B cell (primary cell): ENCODE measurements around the gene DBP. TPM values are rescaled to one million over a fixed set of nuclear protein-coding genes. Genes with fewer than 3 reads are reported as not detected.

Source experiments
- ATAC-seq: fragments of 200-7000 bp; cut with Tn5 transposase; one replicate; pipeline ENCODE4 v1.10.0; 2021; ENCODE audit warnings: low read depth, mild to moderate bottlenecking, moderate number of reproducible peaks, moderate library complexity
- CTCF ChIA-PET: fragments of 350-600 bp; sonication (Branson Sonifier 250); formaldehyde crosslinking; loops from one replicate; lab custom pipeline; 2021; ENCODE audit warnings: antibody characterized with exemption, inconsistent platforms; lab: Charles Lee
- POLR2A ChIA-PET: fragments of 350-600 bp; sonication (Branson Sonifier 250); formaldehyde crosslinking; loops from one replicate; lab custom pipeline; 2021; ENCODE audit warnings: antibody characterized with exemption; lab: Charles Lee
- DNase-seq: peaks from one replicate; pipeline ENCODE4 v3.0.0; 2013
- H2AFZ ChIP-seq: 2 replicates; pipeline ENCODE4 v1.6.1; 2012; ENCODE audit warnings: mild to moderate bottlenecking, low read depth, low read length; ENCODE audit not compliant: insufficient read depth, poor library complexity, severe bottlenecking
- H3K27ac ChIP-seq, 2 donors: 1 replicate in 1 of 2; 2 replicates in 1 of 2; pipeline ENCODE4 v1.5.1; 2012 to 2013; ENCODE audit warnings: low read length in 2 of 2, mild to moderate bottlenecking in 2 of 2, moderate library complexity in 1 of 2
- H3K27me3 ChIP-seq, 4 experiments: fragments of 200-600 bp in 1 of 4; sonication (generic) in 1 of 4; replicated peaks in 1 of 4; 1 replicate in 2 of 4; 2 replicates in 2 of 4; pipeline versions ENCODE4 v1.6.1 to v1.7.0; 2013 to 2016; ENCODE audit warnings: low read length in 3 of 4, mild to moderate bottlenecking in 2 of 4, mixed read lengths in 1 of 4, moderate library complexity in 1 of 4; ENCODE audit not compliant: insufficient read depth in 4 of 4, control insufficient read depth in 3 of 4; ENCODE audit errors: control extremely low read depth in 1 of 4
- H3K36me3 ChIP-seq, 2 experiments: replicated peaks in 1 of 2; 1 replicate in 1 of 2; 2 replicates in 1 of 2; pipeline versions ENCODE4 v1.6.1 to v1.7.1; 2013; ENCODE audit warnings: low read length in 1 of 2; ENCODE audit not compliant: insufficient read depth in 2 of 2, control insufficient read depth in 1 of 2; ENCODE audit errors: control extremely low read depth in 1 of 2, extremely low read depth in 1 of 2
- H3K4me1 ChIP-seq, 2 donors: fragments of 200-600 bp in 1 of 2; sonication (generic) in 1 of 2; 1 replicate in 1 of 2; 2 replicates in 1 of 2; pipeline versions ENCODE4 v1.5.1 to v1.6.1; 2013 to 2017; ENCODE audit warnings: low read length in 2 of 2; ENCODE audit not compliant: control insufficient read depth in 2 of 2, insufficient read depth in 2 of 2
- H3K4me2 ChIP-seq: replicated peaks from 2 replicates; pipeline ENCODE3; 2012; ENCODE audit warnings: mild to moderate bottlenecking, low read depth, low read length; ENCODE audit not compliant: poor library complexity, severe bottlenecking
- H3K4me3 ChIP-seq, 5 experiments: fragments of 200-600 bp in 1 of 5; sonication (generic) in 1 of 5; 1 replicate in 3 of 5; 2 replicates in 2 of 5; pipeline versions ENCODE4 v1.5.1 to v1.7.0; 2011 to 2016; ENCODE audit warnings: low read length in 4 of 5, mild to moderate bottlenecking in 4 of 5, low read depth in 2 of 5, control low read depth in 1 of 5, moderate library complexity in 1 of 5; ENCODE audit not compliant: insufficient read depth in 1 of 5; ENCODE audit errors: control extremely low read depth in 1 of 5, extremely low read depth in 1 of 5
- H3K79me2 ChIP-seq: fragments of 200-600 bp; sonication (generic); one replicate; pipeline ENCODE4 v1.6.0; 2016; ENCODE audit warnings: low read length; ENCODE audit not compliant: control insufficient read depth, insufficient read depth
- H3K9ac ChIP-seq: fragments of 200-600 bp; sonication (generic); 2 replicates; pipeline ENCODE4 v1.6.1; 2017; ENCODE audit warnings: mild to moderate bottlenecking, low read length, moderate library complexity
- H3K9me3 ChIP-seq, 3 donors: one replicate each; pipeline versions ENCODE4 v1.6.1 to v1.7.1; 2013; ENCODE audit warnings: low read length in 2 of 3; ENCODE audit not compliant: control insufficient read depth in 2 of 3, insufficient read depth in 1 of 3; ENCODE audit errors: control extremely low read depth in 1 of 3
- H4K20me1 ChIP-seq: 2 replicates; pipeline ENCODE4 v1.6.0; 2012; ENCODE audit warnings: mild to moderate bottlenecking, low read length; ENCODE audit not compliant: insufficient read depth, control insufficient read depth, poor library complexity, severe bottlenecking
- H3K27ac Mint-ChIP-seq: one replicate; pipeline ENCODE4 v1.8.0; 2021; ENCODE audit warnings: mixed read lengths
- H3K27me3 Mint-ChIP-seq: one replicate; pipeline ENCODE4 v1.8.0; 2021; ENCODE audit warnings: mixed read lengths
- H3K4me1 Mint-ChIP-seq: one replicate; pipeline ENCODE4 v1.8.0; 2021; ENCODE audit warnings: mixed read lengths
- H3K4me3 Mint-ChIP-seq: one replicate; pipeline ENCODE4 v1.8.0; 2021; ENCODE audit warnings: mixed read lengths
- H3K9me3 Mint-ChIP-seq: one replicate; pipeline ENCODE4 v1.8.0; 2022; ENCODE audit warnings: mixed read lengths; ENCODE audit not compliant: insufficient read depth
- EZH2 ChIP-seq: IDR thresholded peaks from 2 replicates; pipeline ENCODE4 v1.6.1; 2012; ENCODE audit warnings: borderline replicate concordance, low read depth, mild to moderate bottlenecking, moderate library complexity, low read length; ENCODE audit not compliant: insufficient read depth, poor library complexity, severe bottlenecking
- WGBS: methylation state at CpG from one replicate; pipeline ENCODE4 v1.1.5; 2013; ENCODE audit warnings: missing lambda C conversion rate; ENCODE audit not compliant: insufficient coverage; 5-methylcytosine and 5-hydroxymethylcytosine counted together
- intact Hi-C: fragments of 100-400 bp; cut with micrococcal nuclease; formaldehyde crosslinking; loops from one replicate; pipeline ENCODE4 v1.10.0; 2022
- polyA plus RNA-seq: library from polyadenylated mRNA; depleted of rRNA; stranded (reverse); fragments of >200 nt; gene quantifications from 2 replicates; pipeline ENCODE4 v1.2.3, GENCODE V29; 2012
- total RNA-seq, 2 donors: library from RNA; stranded (reverse); fragments of 120-200 nt in 1 of 2; gene quantifications; 1 replicate in 1 of 2; 2 replicates in 1 of 2; pipeline versions ENCODE4 v1.2.3 to v1.2.4, GENCODE V29; 2013 to 2022
- TF ChIP-seq, protein P1 (sequence below): fragments of 200-600 bp; IDR thresholded peaks from one replicate; pipeline ENCODE4 v1.8.0; 2022; ENCODE audit warnings: antibody characterized with exemption, mild to moderate bottlenecking

DBP gene
- total and polyA plus RNA-seq, 2 donors (not counting 1 experiment from before 2014, with no cell fraction given): 23.5 to 33.0 TPM

DNA sequence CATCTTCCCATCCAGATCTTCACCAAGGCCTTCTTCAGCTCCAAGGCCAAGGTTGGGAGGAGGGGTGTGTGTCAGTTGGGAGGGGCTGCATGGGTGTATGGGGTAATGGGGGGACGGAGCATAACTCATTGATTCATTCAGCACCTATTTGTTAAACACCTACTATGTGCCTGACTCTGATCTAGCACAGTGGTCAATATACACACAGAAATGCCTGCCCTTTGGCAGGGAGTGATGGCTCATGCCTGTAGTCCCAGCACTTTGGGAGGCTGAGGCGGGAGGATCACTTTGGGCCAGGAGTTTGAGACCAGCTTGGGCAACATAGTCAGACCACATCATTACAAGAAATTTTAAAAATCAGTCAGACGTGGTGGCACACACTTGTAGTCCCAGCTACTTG is 49.8 kb downstream of the DBP start:
- intact Hi-C loops: no loop called here
- H3K27me3 Mint-ChIP-seq: peaks cover 14% of the 10 kb centered on the region
- H3K27ac Mint-ChIP-seq: peak overlapping the region; percentile 3
- H4K20me1 ChIP-seq: no peaks in the 10 kb centered on the region
- H3K4me3 ChIP-seq: no peak overlapping the region
- peaks cover 4 to 15% of the 10 kb centered on the region in 2 donors for H3K4me1 ChIP-seq
- no peak overlapping the region for H3K9ac ChIP-seq
- H3K79me2 ChIP-seq: no peaks in the 10 kb centered on the region
- CTCF ChIA-PET: interaction anchor here (0.5 to 5.0 kb wide), 13 partner anchors 20 to 320 kb away, joined by 3 to 40 read pairs (median 4); partner anchors contain the start of genes FAM83E and SPACA4
- no peak for DNase-seq
- H3K27ac ChIP-seq: no peak overlapping the region
- H3K36me3 ChIP-seq: no peaks in the 10 kb centered on the region
- no peak overlapping the region for H3K4me3 Mint-ChIP-seq
- no peak overlapping the region for H3K4me2 ChIP-seq
- TF ChIP-seq EZH2: no peak
- TF ChIP-seq, protein P1, sequence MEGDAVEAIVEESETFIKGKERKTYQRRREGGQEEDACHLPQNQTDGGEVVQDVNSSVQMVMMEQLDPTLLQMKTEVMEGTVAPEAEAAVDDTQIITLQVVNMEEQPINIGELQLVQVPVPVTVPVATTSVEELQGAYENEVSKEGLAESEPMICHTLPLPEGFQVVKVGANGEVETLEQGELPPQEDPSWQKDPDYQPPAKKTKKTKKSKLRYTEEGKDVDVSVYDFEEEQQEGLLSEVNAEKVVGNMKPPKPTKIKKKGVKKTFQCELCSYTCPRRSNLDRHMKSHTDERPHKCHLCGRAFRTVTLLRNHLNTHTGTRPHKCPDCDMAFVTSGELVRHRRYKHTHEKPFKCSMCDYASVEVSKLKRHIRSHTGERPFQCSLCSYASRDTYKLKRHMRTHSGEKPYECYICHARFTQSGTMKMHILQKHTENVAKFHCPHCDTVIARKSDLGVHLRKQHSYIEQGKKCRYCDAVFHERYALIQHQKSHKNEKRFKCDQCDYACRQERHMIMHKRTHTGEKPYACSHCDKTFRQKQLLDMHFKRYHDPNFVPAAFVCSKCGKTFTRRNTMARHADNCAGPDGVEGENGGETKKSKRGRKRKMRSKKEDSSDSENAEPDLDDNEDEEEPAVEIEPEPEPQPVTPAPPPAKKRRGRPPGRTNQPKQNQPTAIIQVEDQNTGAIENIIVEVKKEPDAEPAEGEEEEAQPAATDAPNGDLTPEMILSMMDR: no peak
- ATAC-seq: no peak
- H3K9me3 ChIP-seq: peaks cover 0 to 14% (median 0%) of the 10 kb centered on the region in 3 donors
- peaks cover 12% of the 10 kb centered on the region for H3K4me1 Mint-ChIP-seq
- H2AFZ ChIP-seq: no peak overlapping the region
- 100% methylated on average over 1 of the region's 3 CpGs for WGBS
- peaks cover 0 to 7% (median 4%) of the 10 kb centered on the region in 4 experiments for H3K27me3 ChIP-seq
- H3K9me3 Mint-ChIP-seq: no peaks in the 10 kb centered on the region
- POLR2A ChIA-PET: interaction anchor here (0.6 kb wide), 1 partner anchor 253 kb away, joined by 3 read pairs; no protein-coding TSS in a partner anchor

- no peak overlapping the region for H3K27ac ChIP-seq
- no peak overlapping the region for H3K9ac ChIP-seq
- no peak overlapping the region for H3K4me2 ChIP-seq
- no peaks in the 10 kb centered on the region for H3K9me3 Mint-ChIP-seq
- DNase-seq (no peak), ATAC-seq (no peak)
- H3K27me3 ChIP-seq: peaks cover 0 to 2% (median 0%) of the 10 kb centered on the region in 4 experiments
- ChIA-PET POLR2A (no interaction called here), CTCF (interaction anchor here (3.7 kb wide), 1 partner anchor 93 kb away, joined by 65 read pairs; no protein-coding TSS in a partner anchor)
- intact Hi-C loops: no loop called here
- no peaks in the 10 kb centered on the region for H3K36me3 ChIP-seq
- H3K4me1 ChIP-seq: peaks cover 0 to 4% of the 10 kb centered on the region in 2 donors
- H3K27ac Mint-ChIP-seq: no peak overlapping the region
- no peak overlapping the region for H2AFZ ChIP-seq
- no peaks in the 10 kb centered on the region for H4K20me1 ChIP-seq
- TF ChIP-seq EZH2: no peak
- TF ChIP-seq, protein P1: no peak
- H3K27me3 Mint-ChIP-seq: peaks cover 11% of the 10 kb centered on the region
- no peak overlapping the region for H3K4me3 ChIP-seq
- H3K79me2 ChIP-seq: no peaks in the 10 kb centered on the region
- no CpG with 5 or more reads among the region's 2 CpGs for whole genome bisulfite sequencing
- H3K4me3 Mint-ChIP-seq: no peak overlapping the region
- peaks cover 0 to 11% (median 0%) of the 10 kb centered on the region in 3 donors for H3K9me3 ChIP-seq
- peaks cover 4% of the 10 kb centered on the region for H3K4me1 Mint-ChIP-seq
Observed at GRCh38 chr19:48582168-48582567, 55.0 kb downstream of the DBP start.

Other genes with a start within 250 kb of the DBP start
- 60.5 and 62.7 TPM in 2 replicates for gene KDELR1, start 245.8 kb downstream of the DBP start, total RNA-seq
- 33.3 and 34.0 TPM in 2 replicates for gene KDELR1, start 245.8 kb downstream of the DBP start, polyA plus RNA-seq
- not detected in 2 replicates for gene GRIN2D, start 243.7 kb downstream of the DBP start, total RNA-seq
- gene GRIN2D, start 243.7 kb downstream of the DBP start, polyA plus RNA-seq: not detected in 2 replicates
- gene GRWD1, start 191.4 kb downstream of the DBP start, total RNA-seq: 38.6 and 40.7 TPM in 2 replicates
- 10.6 and 12.0 TPM in 2 replicates for gene GRWD1, start 191.4 kb downstream of the DBP start, polyA plus RNA-seq
- gene KCNJ14, start 181.8 kb downstream of the DBP start, total RNA-seq: 2.1 and 2.3 TPM in 2 replicates
- 1.5 and 2.1 TPM in 2 replicates for gene KCNJ14, start 181.8 kb downstream of the DBP start, polyA plus RNA-seq
- gene CYTH2, start 168.0 kb downstream of the DBP start, total RNA-seq: 56.0 and 62.6 TPM in 2 replicates
- 31.4 and 40.7 TPM in 2 replicates for gene CYTH2, start 168.0 kb downstream of the DBP start, polyA plus RNA-seq
- gene LMTK3, start 125.5 kb downstream of the DBP start, total RNA-seq: 1.6 and 1.9 TPM in 2 replicates
- 0.19 and 0.25 TPM in 2 replicates for gene LMTK3, start 125.5 kb downstream of the DBP start, polyA plus RNA-seq
- gene SULT2B1, start 85.2 kb downstream of the DBP start, total RNA-seq: not detected in 2 replicates
- not detected in 2 replicates for gene SULT2B1, start 85.2 kb downstream of the DBP start, polyA plus RNA-seq
- not detected in 2 replicates for gene SPACA4, start 30.6 kb downstream of the DBP start, total RNA-seq
- gene SPACA4, start 30.6 kb downstream of the DBP start, polyA plus RNA-seq: not detected in 2 replicates
- gene FAM83E, start 22.3 kb downstream of the DBP start, total RNA-seq: 1.5 and 4.1 TPM in 2 replicates
- 0.12 and 0.15 TPM in 2 replicates for gene FAM83E, start 22.3 kb downstream of the DBP start, polyA plus RNA-seq
- 2,217 and 2,248 TPM in 2 replicates for gene RPL18, start 18.2 kb downstream of the DBP start, total RNA-seq
- 3,187 and 4,393 TPM in 2 replicates for gene RPL18, start 18.2 kb downstream of the DBP start, polyA plus RNA-seq
- 45.4 and 47.3 TPM in 2 replicates for gene SPHK2, start 17.9 kb downstream of the DBP start, total RNA-seq
- 14.2 and 17.0 TPM in 2 replicates for gene SPHK2, start 17.9 kb downstream of the DBP start, polyA plus RNA-seq
- gene CA11, start 8.8 kb upstream of the DBP start, total RNA-seq: 25.7 and 27.7 TPM in 2 replicates
- gene CA11, start 8.8 kb upstream of the DBP start, polyA plus RNA-seq: 6.2 and 6.5 TPM in 2 replicates
- gene NTN5, start 35.6 kb upstream of the DBP start, total RNA-seq: 1.2 and 2.5 TPM in 2 replicates
- gene NTN5, start 35.6 kb upstream of the DBP start, polyA plus RNA-seq: 1.8 and 3.0 TPM in 2 replicates
- gene FUT2, start 58.6 kb upstream of the DBP start, total RNA-seq: not detected in 2 replicates
- not detected in 2 replicates for gene FUT2, start 58.6 kb upstream of the DBP start, polyA plus RNA-seq
- 1.6 and 2.4 TPM in 2 replicates for gene MAMSTR, start 82.3 kb upstream of the DBP start, total RNA-seq
- 0.17 and 0.60 TPM in 2 replicates for gene MAMSTR, start 82.3 kb upstream of the DBP start, polyA plus RNA-seq
- gene RASIP1, start 103.2 kb upstream of the DBP start, total RNA-seq: 0.20 TPM in 1 of 2 replicates, not detected in the other
- gene RASIP1, start 103.2 kb upstream of the DBP start, polyA plus RNA-seq: 0.19 TPM in 1 of 2 replicates, not detected in the other
- gene IZUMO1, start 109.5 kb upstream of the DBP start, total RNA-seq: not detected in 2 replicates
- gene IZUMO1, start 109.5 kb upstream of the DBP start, polyA plus RNA-seq: not detected in 2 replicates
- not detected in 2 replicates for gene FUT1, start 115.3 kb upstream of the DBP start, total RNA-seq
- gene FUT1, start 115.3 kb upstream of the DBP start, polyA plus RNA-seq: not detected in 2 replicates
- not detected in 2 replicates for gene FGF21, start 118.1 kb upstream of the DBP start, total RNA-seq
- gene FGF21, start 118.1 kb upstream of the DBP start, polyA plus RNA-seq: not detected in 2 replicates
- gene BCAT2, start 173.7 kb upstream of the DBP start, total RNA-seq: 39.1 and 42.9 TPM in 2 replicates
- 27.4 and 36.3 TPM in 2 replicates for gene BCAT2, start 173.7 kb upstream of the DBP start, polyA plus RNA-seq
- gene HSD17B14, start 199.1 kb upstream of the DBP start, total RNA-seq: 2.9 and 5.1 TPM in 2 replicates
- 1.8 and 2.5 TPM in 2 replicates for gene HSD17B14, start 199.1 kb upstream of the DBP start, polyA plus RNA-seq
- 5.5 and 6.2 TPM in 2 replicates for gene PLEKHA4, start 231.2 kb upstream of the DBP start, total RNA-seq
- gene PLEKHA4, start 231.2 kb upstream of the DBP start, polyA plus RNA-seq: 4.3 and 6.0 TPM in 2 replicates
- gene PPP1R15A, start 235.0 kb upstream of the DBP start, total RNA-seq: 122 and 128 TPM in 2 replicates
- 1,029 and 1,214 TPM in 2 replicates for gene PPP1R15A, start 235.0 kb upstream of the DBP start, polyA plus RNA-seq